ENCODE measurements around the gene HOXD12. TPM values are rescaled to one million over a fixed set of nuclear protein-coding genes. Genes with fewer than 3 reads are reported as not detected.

HOXD12 gene
- total RNA-seq, 1 donor from 2014 or later, result not detected

GRCh38 chr2:176147800-176148496 is 48.4 kb downstream of the HOXD12 start:
- peak; percentile 72 for DNase-seq (ENCODE audit: low read depth)

- DNase-seq (ENCODE audit: low read depth), result no peak
These were observed 49.3 kb downstream of the HOXD12 start for GRCh38 chr2:176148751-176149421.

GRCh38 chr2:176149481-176149938 is 49.9 kb downstream of the HOXD12 start:
- DNase-seq (ENCODE audit: low read depth), result no peak

- DNase-seq (ENCODE audit: low read depth), result no peak
These were observed 50.5 kb downstream of the HOXD12 start for GRCh38 chr2:176149939-176150583.

GRCh38 chr2:176150584-176151441 is 51.2 kb downstream of the HOXD12 start:
- no peak for DNase-seq (ENCODE audit: low read depth)

DNA sequence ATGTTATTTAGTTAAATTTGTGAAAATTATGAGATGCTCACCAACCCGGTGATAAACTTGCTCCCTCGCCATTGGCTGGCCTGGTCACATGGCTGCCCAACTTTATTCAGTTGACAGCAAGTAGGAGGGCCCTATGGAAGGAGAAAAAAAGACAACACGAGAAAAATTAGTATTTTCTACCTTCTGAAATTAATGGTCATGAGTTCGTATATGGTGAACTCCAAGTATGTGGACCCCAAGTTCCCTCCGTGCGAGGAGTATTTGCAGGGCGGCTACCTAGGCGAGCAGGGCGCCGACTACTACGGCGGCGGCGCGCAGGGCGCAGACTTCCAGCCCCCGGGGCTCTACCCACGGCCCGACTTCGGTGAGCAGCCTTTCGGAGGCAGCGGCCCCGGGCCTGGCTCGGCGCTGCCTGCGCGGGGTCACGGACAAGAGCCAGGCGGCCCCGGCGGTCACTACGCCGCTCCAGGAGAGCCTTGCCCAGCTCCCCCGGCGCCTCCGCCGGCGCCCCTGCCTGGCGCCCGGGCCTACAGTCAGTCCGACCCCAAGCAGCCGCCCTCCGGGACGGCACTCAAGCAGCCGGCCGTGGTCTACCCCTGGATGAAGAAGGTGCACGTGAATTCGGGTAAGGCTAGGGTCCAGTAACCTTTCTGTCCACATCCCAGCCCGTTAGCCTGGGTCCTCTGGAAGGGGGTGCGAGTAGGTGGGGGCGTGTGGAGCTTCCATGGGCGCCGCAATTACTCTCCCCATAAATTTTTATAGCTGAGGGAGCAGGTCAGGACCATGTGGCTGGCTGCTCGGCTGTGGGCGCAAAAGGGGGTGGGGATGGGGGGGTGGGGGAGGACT is 52.1 kb downstream of the HOXD12 start, which contains the start of gene HOXD4:
Gene HOXD4, plus strand, starts transcription at position 109 of the 846 bp plus-strand sequence. Its CDS starts 84 bp downstream, at position 193.
- peak; percentile 74 for DNase-seq (ENCODE audit: low read depth)

Other genes starting within 250 kb of the HOXD12 start
- gene LNPK, start 97.5 kb upstream of the HOXD12 start, total RNA-seq, result 34.9 and 45.8 TPM in 2 replicates
- not detected in 2 replicates for gene EVX2, start 15.8 kb upstream of the HOXD12 start, total RNA-seq
- not detected in 2 replicates for gene HOXD13, start 7.1 kb upstream of the HOXD12 start, total RNA-seq
- 4.7 and 10.5 TPM in 2 replicates for gene HOXD11, start 7.5 kb downstream of the HOXD12 start, total RNA-seq
- gene HOXD10, start 17.0 kb downstream of the HOXD12 start, total RNA-seq, result 3.3 and 33.5 TPM in 2 replicates
- 2.4 and 15.7 TPM in 2 replicates for gene HOXD9, start 22.9 kb downstream of the HOXD12 start, total RNA-seq
- gene HOXD8, start 29.9 kb downstream of the HOXD12 start, total RNA-seq, result 13.4 and 41.9 TPM in 2 replicates
- 6.6 and 23.2 TPM in 2 replicates for gene HOXD4, start 51.8 kb downstream of the HOXD12 start, total RNA-seq
- gene HOXD3, start 57.5 kb downstream of the HOXD12 start, total RNA-seq, result 2.3 and 26.9 TPM in 2 replicates
- 4.2 and 15.7 TPM in 2 replicates for gene HOXD1, start 88.9 kb downstream of the HOXD12 start, total RNA-seq
- gene MTX2, start 169.6 kb downstream of the HOXD12 start, total RNA-seq, result 35.3 and 40.7 TPM in 2 replicates

All from renal cortical epithelial cell (primary cell).